ENCODE results near the gene ABRACL. TPM values are rescaled to one million over a fixed set of nuclear protein-coding genes. Genes with fewer than 3 reads are reported as not detected.

Gene ABRACL
- total RNA-seq, 1 donor from 2014 or later, result 63.0 TPM

DNA sequence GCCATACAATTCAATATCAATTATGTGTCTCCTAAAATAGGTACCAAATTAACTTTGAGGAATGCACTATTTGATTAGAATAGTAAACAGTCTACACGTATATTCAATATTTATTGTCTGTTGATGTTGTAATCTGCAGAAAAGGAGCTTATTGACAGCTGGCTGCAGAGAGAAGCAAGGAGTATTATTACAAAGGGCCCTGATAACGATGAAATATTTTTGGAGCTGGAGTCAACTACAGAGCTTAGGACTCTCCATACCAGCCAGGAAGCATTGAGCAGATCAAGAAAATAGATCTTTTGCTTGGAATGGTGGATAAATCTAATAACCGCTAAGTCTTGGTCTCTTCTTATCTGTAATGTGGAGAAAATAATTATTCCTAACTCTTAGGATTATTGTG is 25.5 kb downstream of the ABRACL start:
- Mint-ChIP-seq H3K36me3 (peaks cover 4% of the 10 kb centered on the region), H3K27me3 (ENCODE audit: low read depth) (no peaks in the 10 kb centered on the region), H3K9me3 (peaks cover 9% of the 10 kb centered on the region), H3K4me3 (no peak overlapping the region), H3K27ac (no peak overlapping the region), H3K4me1 (peaks cover 6% of the 10 kb centered on the region)
- TF ChIP-seq, protein P1, sequence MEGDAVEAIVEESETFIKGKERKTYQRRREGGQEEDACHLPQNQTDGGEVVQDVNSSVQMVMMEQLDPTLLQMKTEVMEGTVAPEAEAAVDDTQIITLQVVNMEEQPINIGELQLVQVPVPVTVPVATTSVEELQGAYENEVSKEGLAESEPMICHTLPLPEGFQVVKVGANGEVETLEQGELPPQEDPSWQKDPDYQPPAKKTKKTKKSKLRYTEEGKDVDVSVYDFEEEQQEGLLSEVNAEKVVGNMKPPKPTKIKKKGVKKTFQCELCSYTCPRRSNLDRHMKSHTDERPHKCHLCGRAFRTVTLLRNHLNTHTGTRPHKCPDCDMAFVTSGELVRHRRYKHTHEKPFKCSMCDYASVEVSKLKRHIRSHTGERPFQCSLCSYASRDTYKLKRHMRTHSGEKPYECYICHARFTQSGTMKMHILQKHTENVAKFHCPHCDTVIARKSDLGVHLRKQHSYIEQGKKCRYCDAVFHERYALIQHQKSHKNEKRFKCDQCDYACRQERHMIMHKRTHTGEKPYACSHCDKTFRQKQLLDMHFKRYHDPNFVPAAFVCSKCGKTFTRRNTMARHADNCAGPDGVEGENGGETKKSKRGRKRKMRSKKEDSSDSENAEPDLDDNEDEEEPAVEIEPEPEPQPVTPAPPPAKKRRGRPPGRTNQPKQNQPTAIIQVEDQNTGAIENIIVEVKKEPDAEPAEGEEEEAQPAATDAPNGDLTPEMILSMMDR (IDR thresholded peaks at IDR 0.05; ENCODE audit: unreplicated experiment), result no peak
- DNase-seq (ENCODE audit: low spot score in 2 of 2, unreplicated experiment in 2 of 2), result no peak

DNA sequence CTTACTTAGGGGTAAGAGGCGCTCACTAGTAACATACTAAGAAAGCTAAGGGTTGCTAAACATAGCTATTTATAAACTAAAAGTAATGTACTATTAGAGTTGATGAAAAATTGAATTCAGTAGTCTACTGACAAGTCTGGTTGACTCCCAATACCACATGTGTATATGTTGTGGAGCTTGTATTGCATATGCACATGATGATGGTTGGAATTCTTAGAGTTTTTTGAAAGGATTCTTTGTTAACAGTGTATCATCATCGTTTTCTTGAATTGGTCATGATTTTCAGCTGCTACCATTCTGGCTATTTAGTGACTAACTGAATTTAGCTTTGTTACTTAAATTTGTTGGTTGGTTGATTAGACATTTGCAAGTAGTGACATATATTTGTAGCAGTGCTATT is 27.2 kb downstream of the ABRACL start:
- H3K4me3 Mint-ChIP-seq, result no peak overlapping the region
- H3K36me3 Mint-ChIP-seq, result no peaks in the 10 kb centered on the region
- H3K27me3 Mint-ChIP-seq (ENCODE audit: low read depth), result no peaks in the 10 kb centered on the region
- H3K4me1 Mint-ChIP-seq, result no peaks in the 10 kb centered on the region
- H3K9me3 Mint-ChIP-seq, result peaks cover 4% of the 10 kb centered on the region
- TF ChIP-seq, protein P1 (IDR thresholded peaks at IDR 0.05; ENCODE audit: unreplicated experiment), result no peak
- no peak for DNase-seq (ENCODE audit: low spot score in 2 of 2, unreplicated experiment in 2 of 2)
- no peak overlapping the region for H3K27ac Mint-ChIP-seq

DNA sequence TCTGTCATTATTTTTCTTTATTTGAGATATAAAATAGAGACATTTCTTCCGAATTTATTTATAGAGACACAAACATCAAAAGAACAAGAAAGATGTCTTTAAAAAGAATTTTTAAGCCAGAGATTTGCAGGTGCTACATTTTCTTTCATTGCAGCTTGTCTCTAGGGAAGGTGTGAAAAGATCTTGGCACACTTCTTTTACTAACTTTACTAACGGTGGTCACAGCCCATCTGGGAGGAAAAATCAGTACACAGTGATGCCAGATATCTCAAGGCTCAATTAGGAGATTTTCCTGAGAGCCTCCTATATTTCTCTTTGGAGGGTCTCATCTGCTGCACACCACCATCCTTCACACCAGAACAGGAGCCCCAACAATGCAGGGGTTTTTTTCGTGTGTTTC is 29.5 kb downstream of the ABRACL start:
- peaks cover 2% of the 10 kb centered on the region for H3K4me1 Mint-ChIP-seq
- H3K27ac Mint-ChIP-seq, result no peak overlapping the region
- H3K27me3 Mint-ChIP-seq (ENCODE audit: low read depth), result no peaks in the 10 kb centered on the region
- TF ChIP-seq, protein P1 (IDR thresholded peaks at IDR 0.05; ENCODE audit: unreplicated experiment), result no peak
- no peaks in the 10 kb centered on the region for H3K36me3 Mint-ChIP-seq
- no peak overlapping the region for H3K4me3 Mint-ChIP-seq
- H3K9me3 Mint-ChIP-seq, result no peaks in the 10 kb centered on the region
- no peak for DNase-seq (ENCODE audit: low spot score in 2 of 2, unreplicated experiment in 2 of 2)

DNA sequence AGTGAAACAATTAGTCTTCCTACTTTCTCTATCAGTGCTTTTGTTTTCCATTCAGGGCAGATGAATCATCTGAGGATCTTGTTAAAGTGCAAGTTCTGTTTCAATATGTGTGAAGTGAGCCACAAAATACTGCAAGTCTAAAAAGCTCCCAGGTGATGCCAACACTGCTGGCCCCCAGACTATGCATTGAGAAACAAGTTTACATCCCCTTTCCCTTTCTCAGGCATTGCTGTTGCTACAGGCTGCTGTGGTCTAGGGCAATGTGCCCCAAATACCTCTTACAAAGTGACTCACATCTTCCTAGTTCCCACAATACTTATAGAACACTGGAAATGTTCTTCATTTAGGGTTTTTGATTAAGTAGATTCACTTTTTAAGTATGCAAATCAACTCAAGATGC is 31.8 kb downstream of the ABRACL start:
- no peaks in the 10 kb centered on the region for H3K27me3 Mint-ChIP-seq (ENCODE audit: low read depth)
- no peak for DNase-seq (ENCODE audit: low spot score in 2 of 2, unreplicated experiment in 2 of 2)
- no peaks in the 10 kb centered on the region for H3K36me3 Mint-ChIP-seq
- H3K27ac Mint-ChIP-seq, result no peak overlapping the region
- TF ChIP-seq, protein P1 (IDR thresholded peaks at IDR 0.05; ENCODE audit: unreplicated experiment), result no peak
- no peak overlapping the region for H3K4me3 Mint-ChIP-seq
- H3K9me3 Mint-ChIP-seq, result no peaks in the 10 kb centered on the region
- peaks cover 16% of the 10 kb centered on the region for H3K4me1 Mint-ChIP-seq

DNA sequence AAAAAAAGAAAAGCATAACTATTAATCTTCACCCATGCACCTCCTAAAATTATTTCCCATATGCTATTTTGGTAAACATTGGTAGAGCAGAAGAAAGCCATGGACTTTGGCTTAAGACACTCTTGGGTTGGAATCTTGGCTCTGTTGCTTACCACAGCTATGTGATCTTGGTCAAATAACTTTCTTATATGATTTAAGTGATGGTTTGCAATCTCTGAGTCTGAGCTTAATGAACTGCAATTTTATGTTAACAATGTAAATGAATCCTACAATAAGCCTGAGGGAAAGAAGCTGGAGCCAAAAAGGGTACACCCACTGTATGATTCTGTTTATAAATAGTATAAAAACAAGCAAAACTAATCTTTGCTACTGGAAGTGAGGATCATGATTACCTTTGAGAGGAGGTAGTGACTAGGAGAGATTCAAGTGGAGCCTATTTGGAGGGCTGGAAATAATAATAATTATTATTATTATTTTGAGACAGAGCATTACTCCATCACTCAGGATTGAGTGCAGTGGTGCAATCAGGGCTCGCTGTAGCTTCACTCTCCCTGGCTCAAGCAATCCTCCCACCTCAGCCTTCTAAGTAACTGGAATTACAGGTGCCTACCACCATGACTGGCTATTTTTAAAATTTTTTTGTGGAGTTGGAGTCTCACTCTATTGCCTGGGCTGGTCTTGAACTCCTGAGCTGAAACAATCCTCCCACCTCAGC is 34.5 kb downstream of the ABRACL start:
- Mint-ChIP-seq H3K27ac (no peak overlapping the region), H3K27me3 (ENCODE audit: low read depth) (no peaks in the 10 kb centered on the region), H3K4me1 (peaks cover 26% of the 10 kb centered on the region), H3K9me3 (no peaks in the 10 kb centered on the region), H3K36me3 (no peaks in the 10 kb centered on the region), H3K4me3 (no peak overlapping the region)
- TF ChIP-seq, protein P1 (IDR thresholded peaks at IDR 0.05; ENCODE audit: unreplicated experiment), result no peak
- DNase-seq (ENCODE audit: low spot score in 2 of 2, unreplicated experiment in 2 of 2), result no peak

All from mesothelial cell of epicardium (in vitro differentiated cells).